Vagina (tissue), 2 donors: ENCODE results near the gene GRIK2.

ENCODE experiments used
- POLR2A ChIP-seq, 2 donors: fragments of 450-650 bp; IDR thresholded peaks; one replicate each; pipeline ENCODE4 v1.6.1; 2017; ENCODE audit warnings: antibody characterized with exemption in 2 of 2, mild to moderate bottlenecking in 2 of 2, moderate library complexity in 2 of 2
- POLR2AphosphoS5 ChIP-seq, 2 donors: sonication (generic); formaldehyde crosslinking; IDR thresholded peaks; one replicate each; pipeline ENCODE4 v1.9.0; 2017; ENCODE audit warnings: antibody characterized with exemption in 2 of 2, mild to moderate bottlenecking in 2 of 2, low read depth in 1 of 2; ENCODE audit not compliant: insufficient read depth in 1 of 2
- TF ChIP-seq, protein P1 (sequence below), 3 experiments: fragments of 450-650 bp in 2 of 3; fragments of 200-600 bp in 1 of 3; sonication (generic) in 1 of 3; IDR thresholded peaks; one replicate each; pipeline ENCODE4 v1.5.1; 2017 to 2019; ENCODE audit warnings: antibody characterized with exemption in 3 of 3, mild to moderate bottlenecking in 2 of 3, moderate library complexity in 2 of 3

- TF ChIP-seq, protein P1, sequence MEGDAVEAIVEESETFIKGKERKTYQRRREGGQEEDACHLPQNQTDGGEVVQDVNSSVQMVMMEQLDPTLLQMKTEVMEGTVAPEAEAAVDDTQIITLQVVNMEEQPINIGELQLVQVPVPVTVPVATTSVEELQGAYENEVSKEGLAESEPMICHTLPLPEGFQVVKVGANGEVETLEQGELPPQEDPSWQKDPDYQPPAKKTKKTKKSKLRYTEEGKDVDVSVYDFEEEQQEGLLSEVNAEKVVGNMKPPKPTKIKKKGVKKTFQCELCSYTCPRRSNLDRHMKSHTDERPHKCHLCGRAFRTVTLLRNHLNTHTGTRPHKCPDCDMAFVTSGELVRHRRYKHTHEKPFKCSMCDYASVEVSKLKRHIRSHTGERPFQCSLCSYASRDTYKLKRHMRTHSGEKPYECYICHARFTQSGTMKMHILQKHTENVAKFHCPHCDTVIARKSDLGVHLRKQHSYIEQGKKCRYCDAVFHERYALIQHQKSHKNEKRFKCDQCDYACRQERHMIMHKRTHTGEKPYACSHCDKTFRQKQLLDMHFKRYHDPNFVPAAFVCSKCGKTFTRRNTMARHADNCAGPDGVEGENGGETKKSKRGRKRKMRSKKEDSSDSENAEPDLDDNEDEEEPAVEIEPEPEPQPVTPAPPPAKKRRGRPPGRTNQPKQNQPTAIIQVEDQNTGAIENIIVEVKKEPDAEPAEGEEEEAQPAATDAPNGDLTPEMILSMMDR (IDR thresholded peaks at IDR 0.05), result no peak
- no peak for TF ChIP-seq POLR2A (IDR thresholded peaks at IDR 0.05)
- TF ChIP-seq POLR2AphosphoS5 (IDR thresholded peaks at IDR 0.05; ENCODE audit: insufficient read depth in 1 of 2, low read depth in 1 of 2), result no peak
These were observed 423.2 kb downstream of the GRIK2 start for GRCh38 chr6:101816716-101817115.
